NCI-H2107 treated with DMSO at 0.1 percent for 48 hours (cell line): ENCODE measurements around the gene SDK1.
"Not testable (repeated sequence)": the region's sequence is repeated elsewhere in the genome, so short reads cannot be mapped to it uniquely, and the experiment has no call there.

Experiments used
- DNase-seq: peaks from one replicate; lab custom pipeline; 2025; ENCODE audit not compliant: unreplicated experiment; lab: John Stamatoyannopoulos, UW

SDK1 gene

DNA sequence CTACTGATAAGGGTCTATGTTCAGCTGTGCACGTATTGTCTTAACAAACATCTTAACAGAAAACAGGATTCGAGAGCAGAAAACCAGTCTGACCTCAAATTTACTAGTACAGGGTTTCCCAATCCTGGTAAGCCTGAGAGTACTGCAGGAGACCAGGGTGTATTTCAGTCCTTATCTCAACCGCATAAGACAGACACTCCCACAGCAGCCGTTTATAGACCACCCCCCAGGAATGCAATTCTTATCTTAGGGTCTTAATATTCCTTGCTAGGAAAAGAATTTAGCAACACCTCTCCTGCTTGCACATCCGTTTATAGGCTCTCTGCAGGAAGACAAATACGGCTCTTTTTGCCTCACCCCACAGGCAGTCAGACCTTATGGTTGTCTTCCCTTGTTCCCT lies 277.3 kb downstream of the SDK1 start:
- DNase-seq = no peak

DNA sequence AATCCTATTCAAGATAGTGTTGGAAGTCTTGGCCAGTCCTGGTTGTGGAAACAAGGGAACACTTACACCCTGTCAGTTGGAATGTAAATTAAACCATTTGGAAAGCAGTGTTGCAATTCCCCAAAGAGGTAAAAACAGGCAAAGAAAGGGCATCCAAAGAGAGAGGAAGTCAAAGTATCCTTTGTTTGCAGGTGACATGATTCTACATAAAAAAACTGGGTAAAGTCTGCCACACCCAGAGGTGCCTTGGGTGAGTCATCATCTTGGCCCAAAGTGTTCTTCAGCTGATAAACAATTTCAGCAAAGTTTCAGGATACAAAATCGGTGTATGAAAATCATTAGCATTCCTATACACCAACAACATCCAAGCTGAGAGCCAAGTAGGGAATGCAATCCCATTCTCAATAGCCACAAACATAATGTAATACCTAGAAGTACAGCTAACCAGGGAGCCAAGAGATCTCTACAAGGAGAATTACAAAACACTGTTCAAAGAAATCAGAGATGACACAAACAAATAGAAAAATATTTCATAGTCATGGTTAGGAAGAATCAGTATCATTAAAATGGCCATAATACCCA lies 278.7 kb downstream of the SDK1 start:
- DNase-seq = no peak

- DNase-seq = not testable (repeated sequence)
These were observed 281.1 kb downstream of the SDK1 start for GRCh38 chr7:3582145-3582544.

GRCh38 chr7:3585826-3586225 lies 284.8 kb downstream of the SDK1 start:
- DNase-seq = no peak

- DNase-seq = no peak
These were observed 287.3 kb downstream of the SDK1 start for GRCh38 chr7:3588341-3588740.

DNA sequence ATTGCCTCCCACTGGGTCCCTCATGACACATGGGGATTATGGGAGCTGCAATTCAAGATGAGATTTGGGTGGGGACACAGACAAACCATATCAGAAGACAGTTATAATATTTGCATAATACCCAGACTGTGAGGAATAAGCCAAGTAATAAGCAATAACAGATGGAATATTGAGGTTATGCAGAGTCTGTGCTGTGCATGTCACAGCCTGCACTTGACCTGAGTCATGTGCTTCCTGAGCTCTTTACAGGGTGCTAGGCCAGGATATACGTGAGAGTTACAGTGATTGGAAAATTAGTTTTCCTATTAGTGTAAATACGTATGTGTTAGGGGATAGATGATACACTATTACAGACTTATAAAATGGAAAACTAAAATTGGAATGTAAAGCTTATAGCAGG lies 288.7 kb downstream of the SDK1 start:
- DNase-seq = no peak

- no peak for DNase-seq
These were observed 290.2 kb downstream of the SDK1 start for GRCh38 chr7:3591219-3591618.

DNA sequence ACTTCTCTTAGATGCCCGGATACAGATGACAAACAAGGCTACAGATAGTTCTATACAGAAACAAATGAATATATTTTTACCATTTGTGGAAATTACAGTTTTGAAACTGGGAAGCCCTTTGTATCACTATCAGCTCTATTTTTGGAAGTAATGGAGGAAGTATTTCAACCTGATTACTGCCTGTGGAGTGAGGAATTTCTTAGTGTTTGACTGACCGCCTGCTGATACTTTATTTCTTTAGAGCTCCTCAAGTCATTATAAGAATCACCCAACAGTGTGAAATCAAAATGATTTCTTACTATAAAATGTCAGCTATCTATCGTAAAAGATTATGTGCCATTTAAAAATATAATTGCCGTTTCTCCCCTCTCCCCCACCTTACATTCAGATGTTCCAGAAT lies 290.9 kb downstream of the SDK1 start:
- no peak for DNase-seq

DNA sequence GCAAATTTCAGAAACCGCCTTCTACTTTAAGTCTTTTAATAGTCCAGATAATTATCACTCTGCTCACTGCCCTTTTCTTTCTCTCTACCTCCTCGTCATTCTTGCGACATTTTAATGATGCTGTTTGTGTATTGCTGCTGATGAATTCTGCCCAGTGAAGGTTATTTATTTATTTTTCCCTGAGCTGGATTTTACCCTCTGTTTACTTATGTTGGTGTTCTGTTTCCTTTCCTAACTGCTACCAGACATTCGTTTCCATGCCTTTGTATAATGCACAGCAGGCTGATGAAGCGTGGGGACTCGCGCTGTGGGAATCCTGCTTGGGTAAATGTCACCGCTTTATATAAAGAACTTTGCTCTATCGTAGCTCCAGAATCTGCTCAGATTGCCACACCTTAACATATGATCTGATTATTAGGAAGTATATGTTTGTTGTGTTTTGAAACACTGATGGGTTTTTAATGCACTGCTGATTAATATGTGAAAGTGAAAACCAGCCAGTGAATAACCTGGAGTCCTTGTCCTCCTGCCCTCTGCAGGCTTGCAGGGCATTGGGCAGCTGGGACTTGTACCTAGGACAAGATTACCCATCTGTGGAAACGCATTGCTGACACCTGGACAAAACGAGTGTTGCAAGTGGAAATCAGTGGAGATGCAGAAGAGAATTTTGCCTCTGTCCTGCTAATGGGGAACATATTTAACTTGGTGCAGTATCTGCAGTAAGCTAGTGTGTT lies 291.5 kb downstream of the SDK1 start:
- no peak for DNase-seq

GRCh38 chr7:3594901-3595300 lies 293.8 kb downstream of the SDK1 start:
- no peak for DNase-seq

DNA sequence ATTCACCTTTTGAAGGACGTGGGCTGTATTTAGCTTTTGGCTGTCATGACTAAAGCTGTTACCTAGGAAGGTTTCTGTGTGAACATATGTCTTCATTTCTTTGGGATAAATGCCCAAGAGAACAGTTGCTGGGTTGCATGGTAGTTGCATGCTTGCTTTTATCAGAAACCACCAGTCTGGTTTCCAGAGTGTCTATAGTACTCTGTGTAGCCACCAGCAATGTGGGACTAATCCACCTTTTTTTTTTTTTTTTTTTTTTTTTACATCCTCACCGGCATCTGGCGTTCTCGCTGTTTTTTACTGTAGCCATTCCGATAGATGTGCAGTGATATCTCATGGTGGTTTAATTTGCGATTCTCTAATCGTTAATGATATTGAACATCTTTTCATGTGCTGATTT lies 297.8 kb downstream of the SDK1 start:
- DNase-seq = no peak

DNA sequence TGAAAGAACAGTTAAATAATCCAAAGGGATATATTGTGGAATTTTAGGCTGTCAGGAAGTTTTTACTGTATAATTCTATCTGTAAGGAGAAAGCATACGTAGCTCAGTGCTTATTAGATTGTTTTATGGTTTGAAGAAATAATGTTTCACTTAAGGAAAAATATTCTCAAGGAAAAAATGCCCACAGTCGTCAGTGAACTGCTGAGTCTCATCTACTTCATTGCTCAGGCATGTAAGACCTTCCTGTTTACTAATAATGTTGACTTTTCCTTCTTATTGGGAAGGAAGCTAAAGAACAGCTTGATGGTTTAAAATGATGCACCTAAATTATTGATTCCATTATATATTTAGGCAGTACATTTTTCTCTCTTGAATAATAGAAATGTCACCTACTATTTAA lies 304.2 kb downstream of the SDK1 start:
- DNase-seq = no peak

DNA sequence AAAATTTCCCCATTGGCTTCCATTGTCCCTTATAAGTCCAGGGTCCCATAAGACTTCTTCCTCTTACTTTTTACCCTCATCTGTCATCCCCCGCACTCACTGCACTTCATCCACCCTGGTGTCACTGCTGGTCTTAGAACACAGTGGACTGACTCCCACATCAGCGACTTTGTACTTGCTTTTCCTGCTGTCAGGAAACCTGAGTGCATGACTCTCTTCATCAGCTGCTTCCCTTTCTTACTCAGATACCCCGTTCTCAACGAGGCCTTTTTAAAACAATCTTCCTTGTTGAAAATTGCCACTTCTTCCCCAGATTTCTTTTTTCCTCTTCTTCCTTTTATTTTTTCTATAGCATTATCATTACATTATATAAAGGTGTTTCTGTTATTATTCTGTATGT lies 305.4 kb downstream of the SDK1 start:
- DNase-seq = no peak

DNA sequence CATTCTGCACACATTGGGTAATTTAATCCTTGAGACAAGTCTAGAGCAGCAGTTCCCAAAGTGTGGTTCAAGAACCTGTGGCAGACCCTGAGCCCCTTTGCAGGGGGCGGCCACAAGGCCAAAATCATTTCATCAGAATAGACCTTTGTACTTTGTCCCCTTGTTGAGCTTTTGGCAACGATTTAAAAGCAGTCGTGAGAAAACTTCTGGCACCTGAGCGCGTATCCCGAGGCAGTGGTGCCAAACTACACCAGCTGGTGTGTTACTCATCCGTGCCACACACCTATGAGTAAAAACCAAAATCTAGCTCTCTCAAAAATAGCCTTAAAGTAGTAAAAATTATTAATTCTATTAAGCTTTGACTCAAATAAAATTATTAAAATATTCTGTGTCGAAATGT lies 306.8 kb downstream of the SDK1 start:
- DNase-seq = no peak

DNA sequence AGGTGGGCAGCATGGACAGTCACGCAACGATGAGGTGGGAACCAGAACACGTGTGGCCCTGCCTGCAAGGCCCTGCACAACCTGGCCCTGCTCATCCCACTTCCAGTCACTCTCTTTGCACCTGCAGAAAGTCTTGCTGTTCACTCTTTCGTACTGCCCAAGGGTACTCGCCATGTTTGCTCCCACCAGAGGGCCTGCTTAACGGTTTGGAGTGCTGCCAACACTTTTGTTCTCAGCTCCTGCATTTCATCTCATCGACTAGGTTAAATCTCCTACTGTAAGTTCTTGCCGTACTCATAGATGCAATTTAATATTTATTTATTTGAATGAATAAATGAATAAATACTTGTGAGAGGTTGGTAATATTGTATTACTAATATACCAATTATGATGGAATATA lies 315.3 kb downstream of the SDK1 start:
- DNase-seq = no peak

- DNase-seq = no peak
These were observed 329.0 kb downstream of the SDK1 start for GRCh38 chr7:3630081-3630480.

DNA sequence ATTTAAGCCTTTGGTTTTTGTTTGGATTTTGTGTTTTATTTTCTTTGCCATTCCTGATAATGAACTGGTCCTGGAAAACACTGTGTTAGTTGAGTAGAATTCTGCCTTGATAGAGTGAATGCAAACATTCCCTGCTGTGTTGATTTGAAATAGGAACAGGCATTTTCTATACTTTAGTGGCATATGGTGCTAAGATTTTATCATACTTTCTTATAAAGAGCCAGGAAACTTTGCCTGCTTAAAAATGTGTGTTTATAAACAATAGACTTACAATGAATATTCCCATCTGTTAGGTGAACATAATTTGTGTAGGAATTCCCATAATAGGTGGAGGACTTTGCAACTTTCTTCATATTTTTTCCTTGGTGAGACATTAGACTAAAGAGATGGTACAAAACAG lies 333.3 kb downstream of the SDK1 start:
- no peak for DNase-seq

DNA sequence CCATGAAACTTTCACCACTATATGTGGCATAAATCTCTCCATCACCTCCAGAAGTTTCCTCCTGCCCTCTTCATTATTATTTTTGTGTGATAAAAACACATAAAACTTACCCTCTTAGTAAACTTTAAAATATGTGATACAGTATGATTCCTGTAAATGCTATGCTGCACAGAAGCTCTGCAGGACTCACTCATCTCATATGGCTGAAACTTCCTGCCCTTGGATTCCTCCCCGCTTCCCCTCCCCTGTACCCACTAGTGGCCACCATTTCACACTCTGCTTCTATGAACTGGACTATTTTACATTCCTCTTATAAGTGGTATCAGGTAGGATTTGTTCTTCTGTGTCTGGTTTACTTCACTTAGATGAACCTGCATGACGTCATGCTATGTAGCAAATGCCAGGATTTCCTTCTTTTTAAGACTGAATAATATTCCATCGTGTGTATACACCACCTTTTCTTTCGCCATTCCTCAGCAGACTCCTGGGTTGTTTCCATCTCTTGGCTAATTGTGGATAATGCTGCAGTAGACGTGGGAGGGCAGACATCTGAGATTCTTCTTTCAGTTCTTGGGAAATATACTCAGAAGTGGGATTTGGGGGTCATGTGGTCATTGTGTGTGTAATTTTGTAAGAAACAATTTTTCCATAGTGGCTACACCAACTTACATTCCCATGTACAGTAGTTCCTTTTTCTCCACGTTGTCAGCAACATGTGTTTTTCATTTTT lies 335.2 kb downstream of the SDK1 start:
- no peak for DNase-seq

DNA sequence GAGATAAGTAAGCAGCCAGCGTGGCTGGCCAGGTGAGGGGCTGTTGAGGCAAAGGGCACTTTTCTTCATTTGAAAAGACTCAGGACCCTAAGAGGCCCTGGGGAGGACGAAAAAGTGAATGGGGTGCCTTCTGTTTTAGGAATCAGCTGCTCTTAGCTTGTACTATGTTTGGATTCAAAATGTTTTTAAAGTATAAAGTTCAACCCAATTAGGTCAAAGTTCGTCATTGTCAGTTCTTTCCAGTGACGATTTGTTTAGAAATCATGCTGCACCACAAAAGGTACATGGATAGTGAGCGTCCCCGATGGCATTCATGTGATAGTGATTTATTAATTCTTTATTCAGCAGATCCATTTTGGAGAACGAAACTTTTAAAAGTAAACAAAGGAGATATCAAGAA lies 338.2 kb downstream of the SDK1 start:
- DNase-seq = no peak

- no peak for DNase-seq
These were observed 340.5 kb downstream of the SDK1 start for GRCh38 chr7:3641582-3641981.

GRCh38 chr7:3643091-3643490 lies 342.0 kb downstream of the SDK1 start:
- DNase-seq = no peak

GRCh38 chr7:3648276-3648675 lies 347.2 kb downstream of the SDK1 start:
- no peak for DNase-seq
